Stimulated activated CD8-positive, alpha-beta memory T cell treated with anti-CD3 and anti-CD28 coated beads, Interleukin-12 subunit alpha, Interleukin-12 subunit beta, amount 100 ng/mL, for 24 hours (primary cell): Measurements from ENCODE around the gene ADARB2.
"Not testable (repeated sequence)": the region's sequence is repeated elsewhere in the genome, so short reads cannot be mapped to it uniquely, and the experiment has no call there.

Experiments
- DNase-seq: peaks from one replicate; pipeline ENCODE4 v3.0.0-alpha.2; 2020; ENCODE audit errors: extremely low read depth

The ADARB2 gene

GRCh38 chr10:1643161-1643907 lies 94.0 kb downstream of the ADARB2 start:
- DNase-seq, result no peak

- DNase-seq, result no peak
Measured at GRCh38 chr10:1642600-1643160, 94.6 kb downstream of the ADARB2 start.

DNA sequence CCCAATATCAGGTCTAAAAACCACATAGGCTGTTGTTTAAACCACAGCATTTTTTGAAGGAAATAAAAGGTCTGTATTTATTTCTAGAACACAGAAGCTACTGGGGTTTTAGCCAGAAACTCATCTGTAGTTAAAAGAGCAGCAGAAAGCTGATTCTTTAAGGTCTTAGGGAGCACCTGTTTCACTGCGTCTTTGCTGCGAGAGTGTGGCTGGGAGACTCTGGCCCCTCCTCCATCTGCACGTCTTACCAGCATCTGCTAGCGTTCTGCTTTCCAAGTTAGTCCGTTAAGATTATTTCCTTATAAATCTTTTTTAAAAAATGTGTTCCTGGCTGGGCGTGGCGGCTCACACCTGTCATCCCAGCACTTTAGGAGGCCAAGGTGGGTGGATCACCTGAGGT lies 95.9 kb downstream of the ADARB2 start:
- DNase-seq, result no peak

- DNase-seq, result no peak
Measured at GRCh38 chr10:1638889-1639419, 98.4 kb downstream of the ADARB2 start.

DNA sequence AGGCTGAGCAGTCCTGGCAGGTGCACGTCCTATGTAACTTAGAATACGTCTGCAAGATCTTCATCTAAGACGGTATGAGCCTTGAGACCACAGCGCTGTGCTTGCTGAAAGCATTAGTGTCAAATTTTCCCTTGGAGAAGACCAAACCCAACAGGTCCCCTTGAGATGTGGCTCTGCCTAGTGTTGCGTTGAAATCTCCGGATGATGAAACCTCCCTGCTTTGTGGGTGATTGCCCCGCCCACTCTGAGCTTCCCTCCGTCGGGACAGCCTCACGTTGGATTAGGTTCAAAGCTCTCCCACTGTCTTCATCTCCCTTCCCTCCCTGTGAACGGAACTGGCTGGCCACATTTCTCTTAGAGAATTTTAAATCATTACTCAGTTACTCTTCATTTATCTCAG lies 102.0 kb downstream of the ADARB2 start:
- no peak for DNase-seq

- DNase-seq, result no peak
Measured at GRCh38 chr10:1634239-1634638, 103.1 kb downstream of the ADARB2 start.

- DNase-seq, result no peak
Measured at GRCh38 chr10:1633783-1634182, 103.5 kb downstream of the ADARB2 start.

DNA sequence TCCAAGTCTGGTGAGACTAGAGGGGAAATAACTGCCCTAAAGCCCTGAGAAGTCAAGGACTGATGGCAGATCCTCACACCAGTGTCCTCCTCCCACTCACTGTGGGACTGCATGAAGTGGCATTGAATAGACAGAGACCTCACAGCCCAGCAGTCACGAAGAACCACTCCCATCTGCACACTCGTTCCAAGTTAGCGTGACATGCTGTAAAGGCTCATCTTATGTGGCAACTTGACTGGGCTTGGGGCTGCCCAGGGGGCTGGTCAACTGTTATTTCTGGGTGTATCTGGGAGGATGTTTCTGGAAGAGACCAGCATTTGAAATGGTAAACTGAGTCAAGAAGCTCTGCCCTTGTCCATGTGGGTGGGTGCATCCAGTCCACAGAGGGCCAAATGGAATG lies 104.7 kb downstream of the ADARB2 start:
- no peak for DNase-seq

DNA sequence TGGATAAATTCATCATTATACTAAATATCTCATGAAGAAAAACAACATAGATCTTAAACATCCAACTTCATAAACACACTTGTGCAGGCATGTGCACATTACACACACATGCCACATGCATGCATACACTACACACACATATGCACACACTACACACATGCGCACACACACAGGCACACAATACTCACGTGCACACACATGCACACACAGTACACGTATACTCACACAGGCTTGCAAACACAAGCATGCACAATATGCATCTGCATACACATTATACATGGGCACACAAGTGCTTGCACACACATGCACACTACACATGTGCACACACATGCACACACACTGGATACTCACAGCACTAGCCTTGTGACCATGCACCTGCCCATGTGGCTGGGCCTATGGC lies 105.2 kb downstream of the ADARB2 start:
- no peak for DNase-seq

GRCh38 chr10:1631282-1631681 lies 106.0 kb downstream of the ADARB2 start:
- DNase-seq, result no peak

- no peak for DNase-seq
Measured at GRCh38 chr10:1630304-1630703, 107.0 kb downstream of the ADARB2 start.

DNA sequence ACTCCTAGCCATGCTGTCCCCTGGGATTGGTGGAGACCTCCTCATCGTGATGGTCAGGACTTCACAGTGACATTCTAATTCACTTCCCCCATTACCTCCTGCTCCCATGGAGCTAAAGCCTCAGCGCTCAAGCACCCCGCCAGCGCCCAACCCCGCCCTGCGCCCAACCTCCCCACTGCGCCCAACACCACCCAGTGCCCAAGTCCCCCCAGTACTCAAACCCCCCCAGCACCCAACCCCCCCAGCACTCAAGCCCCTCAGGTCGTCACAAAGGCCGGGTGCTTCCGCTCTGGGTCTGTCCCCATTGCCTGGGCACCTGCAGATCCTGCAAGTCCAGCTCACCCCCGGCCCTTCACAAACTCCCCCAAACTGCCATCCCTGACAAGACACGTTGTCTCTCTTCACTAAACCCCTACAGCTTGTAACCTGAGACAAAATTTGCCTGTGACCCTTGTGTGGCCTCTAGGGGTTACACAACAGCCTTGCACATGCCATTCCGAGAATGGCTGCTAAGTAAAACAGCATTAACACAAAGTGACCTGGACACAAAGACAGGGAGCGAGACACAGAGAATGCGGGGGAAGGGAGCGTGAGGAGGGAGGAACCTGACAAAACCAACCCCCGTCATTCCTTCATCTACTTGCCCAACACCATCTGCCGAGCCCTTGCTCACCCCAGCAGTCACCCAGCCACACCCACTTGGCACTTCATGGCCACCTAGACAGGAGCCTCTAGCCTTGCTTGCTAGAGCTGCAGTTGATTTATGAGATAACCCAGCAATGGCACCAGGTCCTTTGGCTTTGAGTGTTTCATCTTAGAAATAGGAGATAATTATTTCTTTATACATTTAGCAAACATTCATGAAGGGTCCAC lies 107.8 kb downstream of the ADARB2 start:
- DNase-seq, result no peak

DNA sequence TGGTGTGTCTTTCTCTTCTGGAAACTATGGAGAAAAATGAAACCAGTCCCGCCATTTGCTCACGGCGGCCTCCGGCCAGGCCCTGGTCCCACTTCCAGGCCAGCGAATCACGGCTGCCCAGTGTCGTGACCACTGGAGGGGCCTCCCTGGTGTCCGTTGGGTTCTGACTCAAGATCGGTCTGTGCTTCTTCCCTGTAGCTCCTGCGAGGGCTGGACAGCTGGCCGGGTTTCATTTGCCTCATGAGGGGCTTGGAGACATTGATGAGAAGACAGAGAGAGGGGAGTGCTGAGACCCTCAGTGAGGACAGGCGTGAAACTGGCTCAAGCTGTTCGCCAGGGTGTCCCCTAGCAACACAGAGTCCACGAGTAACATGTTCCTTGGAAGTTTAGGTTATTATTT lies 108.6 kb downstream of the ADARB2 start:
- no peak for DNase-seq

GRCh38 chr10:1627945-1628344 lies 109.4 kb downstream of the ADARB2 start:
- no peak for DNase-seq

GRCh38 chr10:1626835-1627234 lies 110.5 kb downstream of the ADARB2 start:
- no peak for DNase-seq

GRCh38 chr10:1626410-1626809 lies 110.9 kb downstream of the ADARB2 start:
- DNase-seq, result no peak

DNA sequence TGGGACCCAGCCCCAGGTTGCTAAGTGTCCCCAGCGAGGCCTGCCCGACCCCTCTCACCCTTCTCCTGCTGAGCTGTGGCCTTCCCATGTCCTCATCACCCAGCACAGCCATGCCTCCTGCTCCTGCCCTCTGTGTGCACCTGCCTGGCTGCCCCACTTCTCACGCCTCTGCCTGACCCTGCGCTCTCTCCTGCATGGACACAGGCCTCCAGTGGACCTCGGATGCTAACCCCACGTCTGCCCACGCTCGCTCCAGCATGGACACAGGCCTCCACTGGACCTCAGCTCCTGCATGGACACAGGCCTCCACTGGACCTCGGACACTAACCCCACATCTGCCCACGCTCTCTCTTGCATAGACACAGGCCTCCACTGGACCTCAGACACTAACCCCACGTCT lies 111.6 kb downstream of the ADARB2 start:
- DNase-seq, result no peak

- no peak for DNase-seq
Measured at GRCh38 chr10:1625079-1625478, 112.2 kb downstream of the ADARB2 start.

DNA sequence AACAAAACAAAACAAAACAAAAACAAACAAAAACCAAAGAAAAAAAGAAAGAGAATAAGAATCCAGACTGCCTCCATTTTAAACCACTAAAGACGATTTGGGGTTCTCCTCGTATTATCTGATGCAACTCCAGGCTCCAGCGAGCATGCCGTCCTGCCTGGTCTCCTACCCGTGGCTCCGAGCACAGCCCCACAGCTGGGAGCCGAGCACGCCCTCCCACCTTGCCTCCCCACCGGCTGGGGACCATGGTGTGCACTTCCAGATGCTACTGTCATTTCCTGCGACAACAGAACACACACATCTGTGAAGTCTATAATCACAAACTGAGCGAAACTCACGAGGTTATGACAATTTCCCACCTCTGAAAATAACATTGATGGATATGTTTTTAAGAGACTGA lies 113.1 kb downstream of the ADARB2 start:
- no peak for DNase-seq

- DNase-seq, result no peak
Measured at GRCh38 chr10:1620803-1621202, 116.5 kb downstream of the ADARB2 start.

GRCh38 chr10:1617376-1618317 lies 119.7 kb downstream of the ADARB2 start:
- not testable (repeated sequence) for DNase-seq
